ENCODE data around the gene MCM9.

The MCM9 gene

DNA sequence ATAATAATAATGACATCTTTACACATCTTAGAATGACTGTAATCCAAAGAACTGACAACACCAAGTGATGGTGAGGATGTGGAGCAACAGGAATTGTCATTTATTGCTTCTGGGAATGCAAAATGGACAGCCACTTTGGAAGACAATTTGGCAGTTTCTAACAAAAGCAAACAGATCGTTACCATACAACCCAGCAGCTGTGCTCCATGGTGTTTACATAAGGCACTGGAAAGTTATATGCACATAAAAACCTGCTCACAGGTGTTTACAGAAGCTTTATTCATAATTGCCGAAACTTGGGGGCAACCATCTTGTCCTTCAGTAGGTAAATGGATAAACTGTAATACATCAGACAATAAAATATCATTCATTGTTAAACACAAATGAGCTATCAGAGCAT, 59.3 kb downstream of the MCM9 start:
- TF ChIP-seq REST (IDR thresholded peaks at IDR 0.05; ENCODE audit: insufficient read depth in 1 of 2, low read depth in 2 of 2, low read length in 2 of 2) (no peak), TAF1 (IDR thresholded peaks at IDR 0.05; ENCODE audit: borderline replicate concordance, insufficient read depth, low read length) (no peak), POLR2AphosphoS5 (IDR thresholded peaks at IDR 0.05; ENCODE audit: low read depth, low read length) (no peak), FOXP2 (optimal IDR thresholded peaks at IDR 0.05; ENCODE audit: borderline replicate concordance, extremely low read depth, extremely low read length, insufficient read depth) (no peak), SIN3A (IDR thresholded peaks at IDR 0.05; ENCODE audit: borderline replicate concordance, insufficient read depth, low read length) (no peak)

GRCh38 chr6:118873239-118873638, 61.7 kb downstream of the MCM9 start:
- TF ChIP-seq REST (IDR thresholded peaks at IDR 0.05; ENCODE audit: insufficient read depth in 1 of 2, low read depth in 2 of 2, low read length in 2 of 2), result no peak
- TF ChIP-seq SIN3A (IDR thresholded peaks at IDR 0.05; ENCODE audit: borderline replicate concordance, insufficient read depth, low read length), result no peak
- no peak for TF ChIP-seq FOXP2 (optimal IDR thresholded peaks at IDR 0.05; ENCODE audit: borderline replicate concordance, extremely low read depth, extremely low read length, insufficient read depth)
- TF ChIP-seq POLR2AphosphoS5 (IDR thresholded peaks at IDR 0.05; ENCODE audit: low read depth, low read length), result no peak
- TF ChIP-seq TAF1 (IDR thresholded peaks at IDR 0.05; ENCODE audit: borderline replicate concordance, insufficient read depth, low read length), result no peak

DNA sequence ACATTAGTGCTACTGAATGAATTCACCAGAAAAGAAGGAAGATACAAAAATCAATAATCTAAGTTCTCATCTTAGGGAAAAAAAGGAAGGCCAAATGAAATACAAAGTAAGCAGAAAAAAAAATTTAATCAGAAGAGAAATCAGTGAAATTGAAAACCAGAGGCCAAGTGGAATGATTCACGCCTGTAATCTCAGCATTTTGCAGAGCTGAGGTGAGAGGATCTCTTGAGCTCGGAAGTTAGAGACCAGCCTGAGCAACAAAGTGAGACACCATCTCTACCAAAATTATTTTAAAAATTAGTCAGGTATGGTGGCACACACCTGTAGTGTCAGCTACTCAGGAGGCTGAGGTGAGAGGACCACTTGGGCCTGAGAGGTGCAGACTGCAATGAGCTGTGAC, 62.2 kb downstream of the MCM9 start:
- no peak for TF ChIP-seq POLR2AphosphoS5 (IDR thresholded peaks at IDR 0.05; ENCODE audit: low read depth, low read length)
- no peak for TF ChIP-seq REST (IDR thresholded peaks at IDR 0.05; ENCODE audit: insufficient read depth in 1 of 2, low read depth in 2 of 2, low read length in 2 of 2)
- TF ChIP-seq FOXP2 (optimal IDR thresholded peaks at IDR 0.05; ENCODE audit: borderline replicate concordance, extremely low read depth, extremely low read length, insufficient read depth), result no peak
- no peak for TF ChIP-seq TAF1 (IDR thresholded peaks at IDR 0.05; ENCODE audit: borderline replicate concordance, insufficient read depth, low read length)
- no peak for TF ChIP-seq SIN3A (IDR thresholded peaks at IDR 0.05; ENCODE audit: borderline replicate concordance, insufficient read depth, low read length)

GRCh38 chr6:118872318-118872717, 62.6 kb downstream of the MCM9 start:
- no peak for TF ChIP-seq FOXP2 (optimal IDR thresholded peaks at IDR 0.05; ENCODE audit: borderline replicate concordance, extremely low read depth, extremely low read length, insufficient read depth)
- no peak for TF ChIP-seq POLR2AphosphoS5 (IDR thresholded peaks at IDR 0.05; ENCODE audit: low read depth, low read length)
- TF ChIP-seq SIN3A (IDR thresholded peaks at IDR 0.05; ENCODE audit: borderline replicate concordance, insufficient read depth, low read length), result no peak
- TF ChIP-seq TAF1 (IDR thresholded peaks at IDR 0.05; ENCODE audit: borderline replicate concordance, insufficient read depth, low read length), result no peak
- TF ChIP-seq REST (IDR thresholded peaks at IDR 0.05; ENCODE audit: insufficient read depth in 1 of 2, low read depth in 2 of 2, low read length in 2 of 2), result no peak

DNA sequence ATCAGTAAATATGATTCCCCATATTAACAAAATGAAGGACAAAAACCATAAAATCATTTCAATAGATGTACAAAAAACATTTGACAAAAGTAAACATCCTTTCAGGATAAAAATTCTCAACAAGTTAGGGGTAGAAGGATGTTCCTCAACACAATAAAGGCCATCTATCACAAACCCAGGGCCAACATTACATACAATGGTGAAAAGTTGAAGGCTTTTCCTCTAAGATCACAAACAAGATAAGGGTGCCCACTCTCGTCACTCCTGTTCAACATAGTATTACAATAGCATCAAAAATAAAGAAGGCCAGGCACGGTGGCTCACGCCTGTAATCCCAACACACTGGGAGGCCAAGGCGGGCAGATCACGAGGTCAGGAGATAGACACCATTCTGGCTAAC, 63.6 kb downstream of the MCM9 start:
- TF ChIP-seq SIN3A (IDR thresholded peaks at IDR 0.05; ENCODE audit: borderline replicate concordance, insufficient read depth, low read length) (no peak), POLR2AphosphoS5 (IDR thresholded peaks at IDR 0.05; ENCODE audit: low read depth, low read length) (no peak), TAF1 (IDR thresholded peaks at IDR 0.05; ENCODE audit: borderline replicate concordance, insufficient read depth, low read length) (no peak), FOXP2 (optimal IDR thresholded peaks at IDR 0.05; ENCODE audit: borderline replicate concordance, extremely low read depth, extremely low read length, insufficient read depth) (no peak), REST (IDR thresholded peaks at IDR 0.05; ENCODE audit: insufficient read depth in 1 of 2, low read depth in 2 of 2, low read length in 2 of 2) (no peak)
